Prostate gland (tissue), 2 donors: Measurements from ENCODE around the gene UBE2E1.

Experiments
- CTCF ChIP-seq, 4 experiments: fragments of 200-600 bp in 2 of 4; fragments of 450-650 bp in 2 of 4; sonication (generic) in 2 of 4; IDR thresholded peaks; 1 replicate in 3 of 4; 2 replicates in 1 of 4; pipeline ENCODE4 v1.5.1; 2016 to 2019; ENCODE audit warnings: antibody characterized with exemption in 4 of 4, mild to moderate bottlenecking in 2 of 4, moderate library complexity in 2 of 4
- POLR2A ChIP-seq: fragments of 450-650 bp; IDR thresholded peaks from one replicate; pipeline ENCODE4 v1.6.1; 2016; ENCODE audit warnings: antibody characterized with exemption, mild to moderate bottlenecking

- no peak for TF ChIP-seq CTCF (IDR thresholded peaks at IDR 0.05)
- no peak for TF ChIP-seq POLR2A
Observed at GRCh38 chr3:23926736-23927135, 121.0 kb downstream of the UBE2E1 start.
